H9 (cell line): ENCODE results near the gene BRD7. TPM values are rescaled to one million over a fixed set of nuclear protein-coding genes. Genes with fewer than 3 reads are reported as not detected.

Source experiments
- DNase-seq: peaks from one replicate; pipeline ENCODE4 v3.0.0-alpha.2; 2017
- H2AFZ ChIP-seq: one replicate; pipeline ENCODE4 v1.6.1; 2013; ENCODE audit warnings: mild to moderate bottlenecking, low read length, control low read depth, moderate library complexity
- H2AK5ac ChIP-seq: 2 replicates; pipeline ENCODE4 v1.6.1; 2013; ENCODE audit warnings: low read length, control low read depth, mixed read lengths; ENCODE audit not compliant: insufficient read length
- H2BK120ac ChIP-seq: one replicate; pipeline ENCODE4 v1.6.1; 2013; ENCODE audit warnings: low read depth, mild to moderate bottlenecking, low read length, control low read depth, inconsistent platforms; ENCODE audit not compliant: poor library complexity, severe bottlenecking
- H2BK12ac ChIP-seq: 2 replicates; pipeline ENCODE4 v1.6.1; 2013; ENCODE audit warnings: low read length, control low read depth, mixed read lengths, low read depth; ENCODE audit not compliant: insufficient read length
- H2BK15ac ChIP-seq: 2 replicates; pipeline ENCODE4 v1.6.1; 2013; ENCODE audit warnings: low read depth, low read length, control low read depth
- H2BK20ac ChIP-seq: one replicate; pipeline ENCODE4 v1.6.1; 2013; ENCODE audit warnings: low read depth, mild to moderate bottlenecking, low read length, control low read depth, inconsistent platforms; ENCODE audit not compliant: poor library complexity, severe bottlenecking
- H2BK5ac ChIP-seq: 2 replicates; pipeline ENCODE4 v1.6.1; 2013; ENCODE audit warnings: low read length, control low read depth, mixed read lengths; ENCODE audit not compliant: insufficient read length
- H3K14ac ChIP-seq: 2 replicates; pipeline ENCODE4 v1.6.1; 2013; ENCODE audit warnings: low read length, control low read depth; ENCODE audit not compliant: insufficient read depth
- H3K18ac ChIP-seq: 2 replicates; pipeline ENCODE4 v1.6.1; 2013; ENCODE audit warnings: low read depth, mild to moderate bottlenecking, mixed read lengths, low read length, control low read depth; ENCODE audit not compliant: insufficient read length
- H3K23ac ChIP-seq: 2 replicates; pipeline ENCODE4 v1.6.1; 2013; ENCODE audit warnings: low read length, control low read depth, mixed read lengths, low read depth; ENCODE audit not compliant: insufficient read length
- H3K23me2 ChIP-seq: 2 replicates; pipeline ENCODE4 v1.6.1; 2013; ENCODE audit warnings: low read depth, mild to moderate bottlenecking, mixed read lengths, low read length, control low read depth; ENCODE audit not compliant: insufficient read length, poor library complexity, severe bottlenecking
- H3K27ac ChIP-seq: 2 replicates; pipeline ENCODE4 v1.5.1; 2013; ENCODE audit warnings: low read length, control low read depth, mixed read lengths, low read depth; ENCODE audit not compliant: insufficient read length
- H3K27me3 ChIP-seq: 2 replicates; pipeline ENCODE4 v1.6.1; 2013; ENCODE audit warnings: low read length, control low read depth, inconsistent platforms; ENCODE audit not compliant: insufficient read depth
- H3K4ac ChIP-seq: 2 replicates; pipeline ENCODE4 v1.6.1; 2013; ENCODE audit warnings: low read depth, mild to moderate bottlenecking, control low read depth, inconsistent platforms, low read length, moderate library complexity
- H3K4me1 ChIP-seq: 2 replicates; pipeline ENCODE4 v1.6.1; 2013; ENCODE audit warnings: low read length, control low read depth, inconsistent platforms; ENCODE audit not compliant: insufficient read depth
- H3K4me2 ChIP-seq: 2 replicates; pipeline ENCODE4 v1.6.1; 2013; ENCODE audit warnings: low read length, control low read depth, mixed read lengths; ENCODE audit not compliant: insufficient read length, insufficient read depth
- H3K56ac ChIP-seq: 2 replicates; pipeline ENCODE4 v1.6.1; 2013; ENCODE audit warnings: low read depth, mild to moderate bottlenecking, mixed read lengths, low read length, control low read depth; ENCODE audit not compliant: insufficient read length
- H3K79me1 ChIP-seq: 2 replicates; pipeline ENCODE4 v1.6.1; 2013; ENCODE audit warnings: low read depth, mild to moderate bottlenecking, moderate library complexity, low read length, control low read depth, inconsistent platforms; ENCODE audit not compliant: insufficient read depth, poor library complexity, severe bottlenecking
- H3K79me2 ChIP-seq: 2 replicates; pipeline ENCODE4 v1.6.1; 2013; ENCODE audit warnings: low read length, control low read depth, inconsistent platforms; ENCODE audit not compliant: insufficient read depth
- H3K9ac ChIP-seq: 2 replicates; pipeline ENCODE4 v1.6.1; 2013; ENCODE audit warnings: low read length, control low read depth, mixed read lengths; ENCODE audit not compliant: insufficient read length; ENCODE audit errors: extremely low read depth
- H3K9me3 ChIP-seq: one replicate; pipeline ENCODE4 v1.6.1; 2013; ENCODE audit warnings: low read depth, low read length, inconsistent platforms; ENCODE audit not compliant: control insufficient read depth
- H3T11ph ChIP-seq: one replicate; pipeline ENCODE4 v1.6.1; 2013; ENCODE audit warnings: mild to moderate bottlenecking, low read length, control low read depth, inconsistent platforms
- H4K20me1 ChIP-seq: one replicate; pipeline ENCODE4 v1.6.1; 2013; ENCODE audit not compliant: control insufficient read depth, insufficient read length, insufficient read depth
- H4K5ac ChIP-seq: 2 replicates; pipeline ENCODE4 v1.6.1; 2013; ENCODE audit warnings: low read depth, mild to moderate bottlenecking, mixed read lengths, low read length, control low read depth; ENCODE audit not compliant: insufficient read length
- H4K8ac ChIP-seq: replicated peaks from 2 replicates; pipeline ENCODE4 v1.6.1; 2013; ENCODE audit warnings: low read length, control low read depth, mixed read lengths, low read depth; ENCODE audit not compliant: insufficient read length
- H4K91ac ChIP-seq: 2 replicates; pipeline ENCODE4 v1.6.1; 2013; ENCODE audit warnings: low read depth, mild to moderate bottlenecking, moderate library complexity, mixed read lengths, low read length, control low read depth; ENCODE audit not compliant: insufficient read length
- H3K27ac Mint-ChIP-seq, 3 experiments: 2 replicates in 2 of 3; 3 replicates in 1 of 3; pipeline ENCODE4 v1.8.0; 2020 to 2021; ENCODE audit warnings: mixed read lengths in 3 of 3, mild to moderate bottlenecking in 1 of 3, moderate library complexity in 1 of 3
- H3K27me3 Mint-ChIP-seq: 2 replicates; pipeline ENCODE4 v1.8.0; 2021; ENCODE audit warnings: low read depth, mild to moderate bottlenecking, moderate library complexity, mixed read lengths
- H3K36me3 Mint-ChIP-seq, 3 experiments: 2 replicates in 2 of 3; 3 replicates in 1 of 3; pipeline ENCODE4 v1.8.0; 2020 to 2021; ENCODE audit warnings: low read depth in 3 of 3, mixed read lengths in 3 of 3; ENCODE audit not compliant: insufficient read depth in 1 of 3
- H3K4me1 Mint-ChIP-seq, 2 experiments: 2 replicates each; pipeline ENCODE4 v1.8.0; 2020; ENCODE audit warnings: mixed read lengths in 2 of 2
- H3K4me3 Mint-ChIP-seq, 2 experiments: 2 replicates in 1 of 2; 3 replicates in 1 of 2; pipeline ENCODE4 v1.8.0; 2020 to 2021; ENCODE audit warnings: mild to moderate bottlenecking in 2 of 2, mixed read lengths in 2 of 2, moderate library complexity in 1 of 2
- H3K9me3 Mint-ChIP-seq, 2 experiments: 2 replicates in 1 of 2; 3 replicates in 1 of 2; pipeline ENCODE4 v1.8.0; 2020; ENCODE audit warnings: mild to moderate bottlenecking in 2 of 2, mixed read lengths in 2 of 2, moderate library complexity in 1 of 2
- CTCF ChIP-seq: fragments of 200-600 bp; sonication (generic); conservative IDR thresholded peaks from 3 replicates; pipeline ENCODE4 v1.8.0; 2021; ENCODE audit warnings: antibody characterized with exemption, mild to moderate bottlenecking
- WGBS: extraction: QIAGEN DNeasy Blood & Tissue Kit; methylation state at CpG from one replicate; pipeline ENCODE4 v1.1.7; 2013; ENCODE audit warnings: missing lambda C conversion rate, low lambda C conversion rate, mixed read lengths; ENCODE audit not compliant: insufficient read length; ENCODE audit errors: extremely low coverage; 5-methylcytosine and 5-hydroxymethylcytosine counted together
- total RNA-seq: library from RNA; stranded (reverse); gene quantifications from 2 replicates; pipeline ENCODE4 v1.2.1, GENCODE V29; 2021

Gene BRD7
- total RNA-seq, 1 experiment from 2014 or later: 112 TPM

GRCh38 chr16:50320310-50320709, 48.5 kb downstream of the BRD7 start:
- no peaks in the 10 kb centered on the region for H3K23me2 ChIP-seq
- Mint-ChIP-seq H3K27ac (no peak overlapping the region), H3K4me1 (no peaks in the 10 kb centered on the region), H3K27me3 (no peaks in the 10 kb centered on the region), H3K4me3 (no peak overlapping the region), H3K36me3 (peaks cover 19 to 85% (median 70%) of the 10 kb centered on the region in 3 experiments; a peak in 6 of 7 replicates), H3K9me3 (no peaks in the 10 kb centered on the region)
- no peak for TF ChIP-seq CTCF
- no peak overlapping the region for H4K5ac ChIP-seq
- no peaks in the 10 kb centered on the region for H3K9me3 ChIP-seq
- no peaks in the 10 kb centered on the region for H3K79me2 ChIP-seq
- no CpG with 5 or more reads among the region's 5 CpGs for WGBS
- no peak overlapping the region for H3K56ac ChIP-seq
- no peak overlapping the region for H2BK120ac ChIP-seq
- H4K8ac ChIP-seq: no peak overlapping the region
- no peak overlapping the region for H3K14ac ChIP-seq
- H3K4ac ChIP-seq: no peak overlapping the region
- H3K4me2 ChIP-seq: no peak overlapping the region
- no peak for DNase-seq
- no peak overlapping the region for H3K27ac ChIP-seq
- H4K91ac ChIP-seq: no peak overlapping the region
- H3K4me1 ChIP-seq: no peaks in the 10 kb centered on the region
- no peak overlapping the region for H3K23ac ChIP-seq
- H2BK20ac ChIP-seq: no peak overlapping the region
- H3K9ac ChIP-seq: no peak overlapping the region
- H2AK5ac ChIP-seq: no peak overlapping the region
- H2BK15ac ChIP-seq: no peak overlapping the region
- no peak overlapping the region for H2BK5ac ChIP-seq
- no peak overlapping the region for H3K18ac ChIP-seq
- H3T11ph ChIP-seq: no peak overlapping the region
- H3K27me3 ChIP-seq: no peaks in the 10 kb centered on the region
- H2BK12ac ChIP-seq: no peak overlapping the region
- no peaks in the 10 kb centered on the region for H4K20me1 ChIP-seq
- no peaks in the 10 kb centered on the region for H3K79me1 ChIP-seq
- no peak overlapping the region for H2AFZ ChIP-seq
